Measurements from ENCODE around the gene SFXN5. TPM values are rescaled to one million over a fixed set of nuclear protein-coding genes. Genes with fewer than 3 reads are reported as not detected.

SFXN5 gene
- total RNA-seq, 1 experiment from 2014 or later, result 6.0 TPM

GRCh38 chr2:72901426-72901825, 170.1 kb downstream of the SFXN5 start:
- no peak overlapping the region for H3K27ac Mint-ChIP-seq (ENCODE audit: low read depth, unreplicated experiment)
- peaks cover 57% of the 10 kb centered on the region for H3K27me3 Mint-ChIP-seq (ENCODE audit: insufficient read depth, unreplicated experiment)
- BruUV-seq (replicated peaks), result no TSS peak
- no peak for TF ChIP-seq CTCF (IDR thresholded peaks at IDR 0.05; ENCODE audit: unreplicated experiment)
- no peak for DNase-seq (ENCODE audit: unreplicated experiment)
- peaks cover 8% of the 10 kb centered on the region for H3K36me3 Mint-ChIP-seq (ENCODE audit: insufficient read depth, unreplicated experiment)
- no peaks in the 10 kb centered on the region for H3K4me1 Mint-ChIP-seq (ENCODE audit: insufficient read depth, unreplicated experiment)
- no peaks in the 10 kb centered on the region for H3K9me3 Mint-ChIP-seq (ENCODE audit: unreplicated experiment)
- no peak overlapping the region for H3K4me3 Mint-ChIP-seq (ENCODE audit: unreplicated experiment)
- POLR2A ChIA-PET, result no interaction called here
- intact Hi-C loops (cut with micrococcal nuclease), result no loop called here
- CTCF ChIA-PET, result interaction anchor here (1.5 to 2.2 kb wide), 2 partner anchors 9 to 184 kb away, joined by 6 to 20 read pairs; no protein-coding TSS in a partner anchor

- BruUV-seq (replicated peaks), result no TSS peak
- intact Hi-C loops (cut with micrococcal nuclease), result no loop called here
- TF ChIP-seq CTCF (IDR thresholded peaks at IDR 0.05; ENCODE audit: unreplicated experiment), result no peak
- peaks cover 8% of the 10 kb centered on the region for H3K36me3 Mint-ChIP-seq (ENCODE audit: insufficient read depth, unreplicated experiment)
- CTCF ChIA-PET, result no interaction called here
- H3K9me3 Mint-ChIP-seq (ENCODE audit: unreplicated experiment), result no peaks in the 10 kb centered on the region
- peaks cover 45% of the 10 kb centered on the region for H3K27me3 Mint-ChIP-seq (ENCODE audit: insufficient read depth, unreplicated experiment)
- DNase-seq (ENCODE audit: unreplicated experiment), result no peak
- no peaks in the 10 kb centered on the region for H3K4me1 Mint-ChIP-seq (ENCODE audit: insufficient read depth, unreplicated experiment)
- POLR2A ChIA-PET, result interaction anchor here (0.7 kb wide), 1 partner anchor 141 kb away, joined by 3 read pairs; no protein-coding TSS in a partner anchor
- H3K4me3 Mint-ChIP-seq (ENCODE audit: unreplicated experiment), result no peak overlapping the region
- no peak overlapping the region for H3K27ac Mint-ChIP-seq (ENCODE audit: low read depth, unreplicated experiment)
Measured at GRCh38 chr2:72900191-72900825, 171.2 kb downstream of the SFXN5 start.

GRCh38 chr2:72898585-72898906, 173.0 kb downstream of the SFXN5 start:
- peaks cover 8% of the 10 kb centered on the region for H3K4me1 Mint-ChIP-seq (ENCODE audit: insufficient read depth, unreplicated experiment)
- no TSS peak for BruUV-seq (replicated peaks)
- intact Hi-C loops (cut with micrococcal nuclease), result no loop called here
- DNase-seq (ENCODE audit: unreplicated experiment), result no peak
- no peak for TF ChIP-seq CTCF (IDR thresholded peaks at IDR 0.05; ENCODE audit: unreplicated experiment)
- H3K4me3 Mint-ChIP-seq (ENCODE audit: unreplicated experiment), result no peak overlapping the region
- ChIA-PET POLR2A (no interaction called here), CTCF (interaction anchor here (0.7 to 1.2 kb wide), 4 partner anchors 11 to 95 kb away, joined by 3 to 4 read pairs (median 4); no protein-coding TSS in a partner anchor)
- no peak overlapping the region for H3K27ac Mint-ChIP-seq (ENCODE audit: low read depth, unreplicated experiment)
- peaks cover 28% of the 10 kb centered on the region for H3K27me3 Mint-ChIP-seq (ENCODE audit: insufficient read depth, unreplicated experiment)
- no peaks in the 10 kb centered on the region for H3K9me3 Mint-ChIP-seq (ENCODE audit: unreplicated experiment)
- peaks cover 8% of the 10 kb centered on the region for H3K36me3 Mint-ChIP-seq (ENCODE audit: insufficient read depth, unreplicated experiment)

GRCh38 chr2:72897785-72898584, 173.5 kb downstream of the SFXN5 start:
- no peak for DNase-seq (ENCODE audit: unreplicated experiment)
- intact Hi-C loops (cut with micrococcal nuclease), result no loop called here
- no peak for TF ChIP-seq CTCF (IDR thresholded peaks at IDR 0.05; ENCODE audit: unreplicated experiment)
- H3K36me3 Mint-ChIP-seq (ENCODE audit: insufficient read depth, unreplicated experiment), result peaks cover 8% of the 10 kb centered on the region
- H3K9me3 Mint-ChIP-seq (ENCODE audit: unreplicated experiment), result no peaks in the 10 kb centered on the region
- BruUV-seq (replicated peaks), result no TSS peak
- peaks cover 8% of the 10 kb centered on the region for H3K4me1 Mint-ChIP-seq (ENCODE audit: insufficient read depth, unreplicated experiment)
- H3K27ac Mint-ChIP-seq (ENCODE audit: low read depth, unreplicated experiment), result no peak overlapping the region
- peaks cover 22% of the 10 kb centered on the region for H3K27me3 Mint-ChIP-seq (ENCODE audit: insufficient read depth, unreplicated experiment)
- ChIA-PET POLR2A (interaction anchor here (0.7 kb wide), 2 partner anchors 19 to 88 kb away, joined by 3 to 4 read pairs; partner anchors contain the start of gene EMX1), CTCF (interaction anchor here (0.6 to 1.3 kb wide), 7 partner anchors 10 to 266 kb away, joined by 3 to 5 read pairs (median 3); no protein-coding TSS in a partner anchor)
- no peak overlapping the region for H3K4me3 Mint-ChIP-seq (ENCODE audit: unreplicated experiment)

Data from MCF 10A (cell line).